Karpas-422 (cell line): ENCODE measurements around the gene RNPC3. TPM values are rescaled to one million over a fixed set of nuclear protein-coding genes. Genes with fewer than 3 reads are reported as not detected.
"Not testable (repeated sequence)": the region's sequence is repeated elsewhere in the genome, so short reads cannot be mapped to it uniquely, and the experiment has no call there.

Experiments
- DNase-seq: peaks from one replicate; pipeline ENCODE4 v3.0.0-alpha.2; 2015
- H2AFZ ChIP-seq: fragments of 200-600 bp; sonication (generic); 2 replicates; pipeline ENCODE4 v1.6.1; 2014; ENCODE audit warnings: antibody characterized with exemption, low read length, mixed read lengths
- H3K27ac ChIP-seq: fragments of 200-600 bp; sonication (generic); 2 replicates; pipeline ENCODE4 v1.5.1; 2014; ENCODE audit warnings: mild to moderate bottlenecking, low read length, moderate library complexity
- H3K27me3 ChIP-seq: fragments of 200-600 bp; sonication (generic); 2 replicates; pipeline ENCODE4 v1.6.1; 2014; ENCODE audit warnings: low read length, mixed read lengths
- H3K36me3 ChIP-seq: fragments of 200-600 bp; sonication (generic); 2 replicates; pipeline ENCODE4 v1.6.1; 2014; ENCODE audit warnings: low read length, mixed read lengths; ENCODE audit not compliant: insufficient read depth
- H3K4me1 ChIP-seq: fragments of 200-600 bp; sonication (generic); 2 replicates; pipeline ENCODE4 v1.6.1; 2014; ENCODE audit warnings: mild to moderate bottlenecking, low read length, mixed read lengths
- H3K4me2 ChIP-seq: fragments of 200-600 bp; sonication (generic); 2 replicates; pipeline ENCODE4 v1.6.1; 2014; ENCODE audit warnings: low read length, low read depth, mild to moderate bottlenecking; ENCODE audit not compliant: poor library complexity, severe bottlenecking
- H3K4me3 ChIP-seq: fragments of 200-600 bp; sonication (generic); 2 replicates; pipeline ENCODE4 v1.5.1; 2014; ENCODE audit warnings: mild to moderate bottlenecking, antibody characterized with exemption, low read length, mixed read lengths
- H3K79me2 ChIP-seq: fragments of 200-600 bp; sonication (generic); 2 replicates; pipeline ENCODE4 v1.6.1; 2014; ENCODE audit warnings: mild to moderate bottlenecking, low read length, mixed read lengths
- H3K9ac ChIP-seq: fragments of 200-600 bp; sonication (generic); 2 replicates; pipeline ENCODE4 v1.6.0; 2014; ENCODE audit warnings: low read length
- H3K9me2 ChIP-seq: fragments of 200-600 bp; sonication (generic), shearing (Covaris generic); replicated peaks from 2 replicates; pipeline ENCODE4 v1.6.0; 2014; ENCODE audit warnings: mild to moderate bottlenecking, low read length, moderate library complexity; ENCODE audit not compliant: insufficient read depth
- H3K9me3 ChIP-seq: fragments of 300-700, 200-600 bp; sonication (generic); 2 replicates; pipeline ENCODE4 v1.6.1; 2014; ENCODE audit warnings: low read length, mixed read lengths
- H4K20me1 ChIP-seq: fragments of 200-600 bp; sonication (generic); 2 replicates; pipeline ENCODE4 v1.6.1; 2014; ENCODE audit warnings: mild to moderate bottlenecking, antibody characterized with exemption, low read length, low read depth; ENCODE audit not compliant: insufficient read depth
- total RNA-seq: library from RNA; depleted of rRNA; stranded (reverse); fragments of >200 nt; shearing (Covaris generic); gene quantifications from 2 replicates; pipeline ENCODE4 v1.2.3, GENCODE V29; 2014; ENCODE audit warnings: low replicate concordance

Gene RNPC3
- total RNA-seq, 1 experiment from 2014 or later: 26.0 TPM

- Histone ChIP-seq H3K9ac (no peak overlapping the region), H3K4me3 (no peak overlapping the region), H3K27me3 (no peaks in the 10 kb centered on the region), H3K4me1 (peaks cover 20% of the 10 kb centered on the region), H3K36me3 (peaks cover 56% of the 10 kb centered on the region), H2AFZ (no peak overlapping the region), H3K9me3 (no peaks in the 10 kb centered on the region), H3K4me2 (no peak overlapping the region), H4K20me1 (no peaks in the 10 kb centered on the region), H3K9me2 (no peaks in the 10 kb centered on the region), H3K27ac (no peak overlapping the region), H3K79me2 (peaks cover 89% of the 10 kb centered on the region)
- DNase-seq: no peak
These were observed 4.2 kb downstream of the RNPC3 start for GRCh38 chr1:103529746-103530145.

DNA sequence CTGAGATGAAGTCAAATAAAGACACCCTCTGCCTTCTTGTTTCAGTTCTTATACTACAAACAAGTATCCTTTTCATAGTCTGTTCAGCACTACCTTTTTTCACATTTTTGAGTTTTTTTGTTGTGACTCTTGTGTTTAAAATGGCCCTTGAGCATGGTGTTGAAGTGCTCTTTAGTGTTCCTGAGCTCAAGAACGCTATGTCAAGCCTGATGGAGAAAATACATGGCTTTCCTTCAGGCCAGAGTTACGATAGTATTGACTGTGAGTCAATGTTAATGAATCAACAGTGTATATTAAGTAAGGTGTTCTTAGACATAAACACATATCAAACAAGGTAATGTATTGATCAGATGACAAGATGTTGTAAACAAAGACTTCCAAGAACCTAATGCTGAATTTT is 12.7 kb downstream of the RNPC3 start:
- Histone ChIP-seq H3K27ac (no peak overlapping the region), H3K4me2 (no peak overlapping the region), H3K27me3 (no peaks in the 10 kb centered on the region), H3K9me3 (no peaks in the 10 kb centered on the region), H2AFZ (no peak overlapping the region), H3K9me2 (no peaks in the 10 kb centered on the region), H3K4me3 (no peak overlapping the region), H3K4me1 (no peaks in the 10 kb centered on the region), H3K9ac (no peak overlapping the region), H4K20me1 (no peaks in the 10 kb centered on the region), H3K79me2 (peaks cover 31% of the 10 kb centered on the region), H3K36me3 (peaks cover 83% of the 10 kb centered on the region)
- no peak for DNase-seq

- no peaks in the 10 kb centered on the region for H3K9me2 ChIP-seq
- H3K4me2 ChIP-seq: no peak overlapping the region
- H2AFZ ChIP-seq: no peak overlapping the region
- no peak for DNase-seq
- H3K36me3 ChIP-seq: peaks cover 81% of the 10 kb centered on the region
- no peak overlapping the region for H3K4me3 ChIP-seq
- no peaks in the 10 kb centered on the region for H3K27me3 ChIP-seq
- H3K4me1 ChIP-seq: no peaks in the 10 kb centered on the region
- no peaks in the 10 kb centered on the region for H4K20me1 ChIP-seq
- H3K79me2 ChIP-seq: peaks cover 11% of the 10 kb centered on the region
- H3K9ac ChIP-seq: no peak overlapping the region
- no peaks in the 10 kb centered on the region for H3K9me3 ChIP-seq
- H3K27ac ChIP-seq: no peak overlapping the region
These were observed 15.9 kb downstream of the RNPC3 start for GRCh38 chr1:103541431-103541830.

- Histone ChIP-seq H2AFZ (no peak overlapping the region), H3K27ac (no peak overlapping the region), H3K79me2 (0 out of 2 replicates have a peak, but pooled peaks cover 7% of the 10 kb centered on the region), H3K9ac (no peak overlapping the region), H3K9me3 (no peaks in the 10 kb centered on the region), H3K36me3 (peaks cover 78% of the 10 kb centered on the region), H3K9me2 (no peaks in the 10 kb centered on the region), H3K27me3 (no peaks in the 10 kb centered on the region), H3K4me3 (no peak overlapping the region), H3K4me2 (no peak overlapping the region), H4K20me1 (no peaks in the 10 kb centered on the region), H3K4me1 (no peaks in the 10 kb centered on the region)
- no peak for DNase-seq
These were observed 21.0 kb downstream of the RNPC3 start for GRCh38 chr1:103546496-103546895.

DNA sequence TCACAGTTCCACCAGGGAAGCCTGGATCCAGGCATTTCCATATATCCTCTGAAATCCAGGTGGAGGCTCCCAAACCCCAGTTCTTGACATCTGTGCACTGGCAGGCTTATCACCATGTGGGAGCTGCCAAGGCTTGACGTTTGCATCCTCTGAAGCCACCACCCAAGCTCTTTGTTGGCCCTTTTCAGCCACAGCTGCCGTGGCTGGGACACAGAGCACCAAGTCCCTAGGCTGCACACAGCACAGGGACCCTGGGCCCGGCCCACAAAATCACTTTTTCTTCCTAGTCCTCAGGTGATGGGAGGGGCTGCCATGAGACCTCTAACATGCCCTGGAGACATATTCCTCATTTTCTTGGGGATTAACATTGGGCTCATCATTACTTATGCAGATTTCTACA is 22.3 kb downstream of the RNPC3 start:
- Histone ChIP-seq H3K27ac (no peak overlapping the region), H3K79me2 (0 out of 2 replicates have a peak, but pooled peaks cover 4% of the 10 kb centered on the region), H3K4me2 (no peak overlapping the region), H3K9me2 (no peaks in the 10 kb centered on the region), H4K20me1 (no peaks in the 10 kb centered on the region), H2AFZ (no peak overlapping the region), H3K4me1 (no peaks in the 10 kb centered on the region), H3K9ac (no peak overlapping the region), H3K9me3 (no peaks in the 10 kb centered on the region), H3K27me3 (no peaks in the 10 kb centered on the region), H3K4me3 (no peak overlapping the region), H3K36me3 (peaks cover 79% of the 10 kb centered on the region)
- DNase-seq: no peak

GRCh38 chr1:103560427-103560826 is 34.9 kb downstream of the RNPC3 start:
- Histone ChIP-seq H3K4me1 (no peaks in the 10 kb centered on the region), H3K4me3 (no peak overlapping the region), H3K9me3 (no peaks in the 10 kb centered on the region), H3K36me3 (peaks cover 6% of the 10 kb centered on the region; the same call in 1 of the 2 replicates), H3K27me3 (no peaks in the 10 kb centered on the region), H3K27ac (no peak overlapping the region), H3K4me2 (no peak overlapping the region), H3K79me2 (no peaks in the 10 kb centered on the region), H3K9ac (no peak overlapping the region), H3K9me2 (no peaks in the 10 kb centered on the region), H2AFZ (no peak overlapping the region), H4K20me1 (no peaks in the 10 kb centered on the region)
- no peak for DNase-seq

DNA sequence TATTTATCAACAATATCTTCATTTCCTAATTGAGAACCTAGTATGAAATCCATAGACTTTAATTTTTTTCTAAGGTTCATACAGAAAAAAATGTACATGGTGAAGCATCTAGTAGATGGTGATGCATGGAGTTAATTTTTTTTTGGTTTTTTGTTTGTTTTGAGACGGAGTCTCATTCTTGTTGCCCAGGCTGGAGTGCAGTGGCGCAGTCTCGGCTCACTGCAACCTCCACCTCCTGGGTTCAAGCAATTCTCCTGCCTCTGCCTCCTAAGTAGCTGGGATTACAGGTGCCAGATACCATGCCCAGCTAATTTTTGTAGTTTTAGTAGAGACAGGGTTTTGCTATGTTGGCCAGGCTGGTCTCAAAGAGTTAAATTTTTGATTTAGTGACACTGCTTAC is 35.6 kb downstream of the RNPC3 start:
- H3K36me3 ChIP-seq, H3K4me3 ChIP-seq, H3K9me3 ChIP-seq, DNase-seq, H3K4me1 ChIP-seq, H3K4me2 ChIP-seq, H3K27me3 ChIP-seq, H2AFZ ChIP-seq, H4K20me1 ChIP-seq, H3K9ac ChIP-seq, H3K79me2 ChIP-seq, H3K9me2 ChIP-seq, H3K27ac ChIP-seq: not testable (repeated sequence)

- H3K4me3 ChIP-seq: no peak overlapping the region
- no peak overlapping the region for H2AFZ ChIP-seq
These were observed 36.3 kb downstream of the RNPC3 start for GRCh38 chr1:103561643-103562395.

More at GRCh38 chr1:103561643-103562395, 36.3 kb downstream of the RNPC3 start:
- no peaks in the 10 kb centered on the region for H3K9me2 ChIP-seq
- no peak for DNase-seq
- H3K27ac ChIP-seq: no peak overlapping the region
- H3K36me3 ChIP-seq: no peaks in the 10 kb centered on the region
- H4K20me1 ChIP-seq: no peaks in the 10 kb centered on the region
- no peak overlapping the region for H3K4me2 ChIP-seq
- no peaks in the 10 kb centered on the region for H3K9me3 ChIP-seq
- H3K27me3 ChIP-seq: no peaks in the 10 kb centered on the region
- H3K4me1 ChIP-seq: no peaks in the 10 kb centered on the region
- H3K79me2 ChIP-seq: no peaks in the 10 kb centered on the region
- H3K9ac ChIP-seq: no peak overlapping the region
